HG02885 (cell line): ENCODE results near the gene NR4A1.
"Not testable (repeated sequence)": the region's sequence is repeated elsewhere in the genome, so short reads cannot be mapped to it uniquely, and the experiment has no call there.

Experiments
- ATAC-seq: cut with Tn5 transposase; IDR thresholded peaks from one replicate; pipeline ENCODE4 v1.9.1; 2021; ENCODE audit warnings: mild to moderate bottlenecking; ENCODE audit not compliant: unreplicated experiment, poor library complexity

The NR4A1 gene

DNA sequence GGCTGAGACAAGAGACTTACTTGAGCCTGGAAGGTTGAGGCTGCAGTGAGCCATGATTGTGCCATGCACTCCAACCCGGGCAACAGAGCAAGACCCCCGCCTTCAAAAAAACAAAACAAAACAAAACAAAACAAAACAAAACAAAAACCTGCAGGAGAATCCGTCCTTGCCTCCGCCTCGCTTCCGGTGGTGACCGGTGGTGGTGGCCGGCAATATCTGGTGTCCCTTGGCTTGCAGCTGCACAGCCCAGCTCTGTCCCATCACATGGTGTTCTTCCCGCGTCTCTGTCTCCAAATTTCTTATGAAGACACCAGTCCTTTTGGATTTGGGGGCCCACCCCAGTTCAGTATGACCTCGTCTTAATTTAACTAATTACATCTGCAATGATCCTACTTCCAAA lies 38.2 kb downstream of the NR4A1 start:
- ATAC-seq: no peak

DNA sequence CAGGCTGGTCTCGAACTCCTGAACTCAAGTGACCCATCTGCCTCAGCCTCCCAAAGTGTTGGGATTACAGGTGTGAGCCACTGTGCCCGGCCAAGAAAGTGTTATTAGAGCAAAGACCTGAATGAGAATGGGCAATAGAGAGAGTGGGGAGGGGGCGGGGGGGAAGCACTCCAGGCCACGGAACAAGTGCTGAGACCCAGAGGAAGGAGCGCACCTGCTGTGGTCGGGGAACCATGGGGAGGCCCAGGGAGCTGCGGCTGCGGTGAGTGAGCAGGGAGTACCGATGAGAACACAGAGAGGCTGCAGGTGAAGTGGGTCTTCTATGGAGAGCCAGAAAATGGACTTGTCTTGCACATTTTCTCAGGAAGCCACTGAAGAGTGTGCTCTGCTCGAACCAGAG lies 39.0 kb downstream of the NR4A1 start:
- no peak for ATAC-seq

DNA sequence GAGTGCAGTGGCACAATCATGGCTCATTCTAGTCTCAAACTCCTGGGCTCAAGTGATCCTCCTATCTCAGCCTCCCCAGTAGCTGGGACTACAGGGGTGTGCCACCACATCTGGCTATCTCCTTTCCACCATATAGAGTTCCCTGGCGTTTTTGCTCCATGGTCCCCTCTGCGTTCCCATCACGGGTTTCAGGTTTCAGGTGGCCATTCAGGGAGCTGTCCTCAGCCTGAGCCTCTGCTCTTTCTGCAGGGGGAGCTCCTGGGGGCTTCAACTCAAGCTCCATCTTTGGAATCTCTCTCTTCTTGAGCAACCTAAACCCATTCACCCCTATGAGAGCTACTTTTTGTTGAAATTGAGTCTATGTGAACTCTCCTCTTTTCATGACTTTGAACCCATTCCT lies 39.8 kb downstream of the NR4A1 start:
- ATAC-seq: no peak

DNA sequence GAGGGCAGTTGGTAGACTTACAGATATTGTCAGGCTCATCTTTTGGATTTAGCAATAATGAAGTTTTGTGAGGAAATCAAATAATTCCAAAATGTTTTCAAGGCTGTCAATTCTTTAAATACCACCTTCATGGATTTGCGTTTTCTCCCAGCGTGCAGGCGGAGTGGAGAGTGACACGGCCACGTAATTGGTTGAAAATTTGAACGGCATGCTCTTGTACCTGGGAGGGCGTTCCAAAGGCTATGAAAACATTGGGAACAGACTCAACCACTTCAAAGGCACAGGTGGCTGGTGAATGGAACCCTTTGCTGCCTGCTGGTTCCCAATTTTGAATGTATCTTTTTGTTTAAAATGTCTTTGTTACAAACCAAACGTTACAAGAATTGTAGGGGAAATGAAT lies 40.6 kb downstream of the NR4A1 start:
- no peak for ATAC-seq

DNA sequence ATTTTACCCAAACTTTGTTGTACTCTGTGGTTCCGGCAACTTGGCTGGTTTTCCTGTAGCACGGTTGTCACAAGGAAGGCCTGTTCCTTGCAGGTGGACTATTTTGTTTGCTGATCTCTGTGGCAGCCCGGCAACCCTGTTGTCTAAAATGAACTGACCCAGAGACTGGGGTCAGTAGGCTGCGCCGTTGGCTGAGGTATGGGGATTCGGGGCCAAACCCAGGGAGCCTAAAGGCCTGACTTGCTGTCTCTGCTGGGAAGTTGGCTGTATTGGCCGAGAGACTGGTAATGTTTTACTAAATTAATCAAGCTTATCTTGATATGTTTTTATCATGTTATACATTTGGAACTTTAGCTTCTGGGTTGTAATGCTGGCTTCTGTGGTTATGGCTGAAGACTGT lies 42.1 kb downstream of the NR4A1 start:
- ATAC-seq: no peak

DNA sequence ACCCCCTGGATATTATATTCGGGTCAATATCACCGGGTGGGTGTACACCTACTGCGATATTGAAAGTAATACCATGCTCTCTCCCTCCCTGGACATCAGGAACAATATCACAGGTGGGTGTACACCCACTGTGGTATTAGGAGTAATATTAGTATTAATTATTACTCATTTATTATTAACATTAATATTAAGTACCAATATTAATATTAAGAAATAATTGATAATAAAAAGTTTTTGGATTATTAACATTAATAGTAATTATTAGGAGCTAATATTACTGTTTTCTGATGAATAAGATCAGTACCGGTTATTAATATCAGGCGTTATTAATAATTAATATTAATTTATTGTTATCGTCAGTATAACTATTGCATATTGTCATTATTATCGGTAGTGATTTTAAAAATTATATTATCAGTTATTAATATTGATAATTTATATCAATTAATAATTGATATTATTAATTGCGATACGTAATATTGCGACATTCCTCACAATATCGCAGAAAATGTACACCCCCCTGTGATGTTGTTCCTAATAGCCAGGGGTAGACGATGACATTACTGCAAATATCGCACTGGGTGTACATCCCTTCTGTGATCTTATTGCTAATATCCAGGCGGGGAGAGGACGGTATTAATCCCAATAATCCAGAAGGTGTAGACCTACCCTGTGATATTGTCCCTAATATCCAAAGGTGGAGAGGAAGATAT lies 45.2 kb downstream of the NR4A1 start:
- no peak for ATAC-seq

DNA sequence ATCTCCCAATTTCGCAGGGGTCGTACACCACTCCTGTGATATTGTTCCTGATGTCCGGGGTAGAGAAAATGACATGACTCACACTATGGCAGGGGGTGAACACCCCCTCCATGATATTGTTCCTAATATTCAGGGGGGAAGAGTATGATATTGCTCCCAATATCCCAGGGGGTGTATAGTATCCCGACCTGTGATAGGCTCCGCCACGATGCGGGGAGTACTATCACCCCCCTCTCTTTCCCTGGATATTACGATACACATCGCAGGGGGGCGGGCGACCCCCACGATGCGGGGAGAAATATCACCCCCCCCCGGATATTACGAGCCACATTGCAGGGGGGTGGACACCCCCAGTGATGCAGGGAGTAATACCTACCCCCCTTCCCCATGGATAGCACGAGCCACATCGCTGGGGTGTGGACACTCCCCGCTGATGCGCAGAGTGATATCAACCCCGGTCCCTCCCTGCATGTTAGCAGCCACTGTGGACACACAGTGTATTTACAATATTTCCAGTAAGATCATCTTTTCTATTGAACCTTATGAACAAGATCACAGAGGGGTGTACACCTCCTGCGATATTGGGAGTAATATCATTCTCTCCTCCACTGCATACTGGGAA lies 45.9 kb downstream of the NR4A1 start:
- ATAC-seq: no peak

DNA sequence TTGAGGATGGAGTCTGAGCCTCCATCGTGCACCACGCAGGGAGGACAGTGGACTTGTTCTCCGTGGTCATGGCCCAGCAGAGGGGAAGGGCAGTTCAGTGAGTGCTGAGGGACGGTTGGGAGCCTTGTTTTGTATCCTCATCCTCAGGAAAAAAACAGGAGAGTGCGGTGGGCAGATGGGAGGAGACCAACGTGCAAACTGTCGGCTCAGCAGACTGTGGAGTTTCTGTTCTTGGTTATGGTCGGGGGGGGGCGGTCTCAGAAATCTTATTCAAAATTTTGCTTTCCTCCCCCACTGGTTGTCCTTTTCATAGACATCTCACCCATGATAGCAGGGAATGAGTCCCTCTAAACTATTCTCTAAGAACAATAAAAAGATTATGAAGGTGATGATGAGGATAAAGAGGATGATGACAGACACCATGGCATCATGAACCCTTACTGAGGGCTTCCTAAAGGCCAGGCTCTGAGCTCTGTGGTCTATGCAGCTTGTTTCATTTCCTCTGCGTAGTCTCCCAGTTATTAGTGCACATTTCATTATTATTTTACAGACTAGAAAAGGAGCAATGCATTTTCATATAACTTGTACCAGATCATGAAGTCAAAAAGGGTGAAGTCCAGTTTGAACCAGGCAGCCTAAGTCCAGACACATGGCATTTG lies 53.3 kb downstream of the NR4A1 start:
- not testable (repeated sequence) for ATAC-seq
